ENCODE results near the gene LTBP1.
"Not testable (repeated sequence)": the region's sequence is repeated elsewhere in the genome, so short reads cannot be mapped to it uniquely, and the experiment has no call there.

Gene LTBP1

DNA sequence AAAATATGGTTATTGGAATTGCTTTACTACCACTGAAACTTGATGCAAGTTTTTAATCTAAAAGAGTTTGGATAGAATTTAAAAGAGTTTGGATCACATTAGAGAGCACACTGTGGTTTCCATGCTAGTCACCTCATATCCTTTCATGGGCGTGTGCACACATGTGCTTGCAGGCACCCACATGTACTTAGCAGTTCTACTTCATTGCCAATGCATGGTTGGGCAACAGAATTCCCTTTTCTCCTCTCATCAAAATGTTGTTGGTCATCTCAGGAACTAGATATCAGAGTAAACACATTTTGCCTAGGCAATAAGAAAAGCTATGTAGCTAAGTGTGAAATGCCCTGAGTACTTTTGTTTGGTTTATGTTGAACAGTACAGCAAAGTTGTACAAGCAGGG lies 275.6 kb downstream of the LTBP1 start:
- DNase-seq (ENCODE audit: low read depth), result no peak

DNA sequence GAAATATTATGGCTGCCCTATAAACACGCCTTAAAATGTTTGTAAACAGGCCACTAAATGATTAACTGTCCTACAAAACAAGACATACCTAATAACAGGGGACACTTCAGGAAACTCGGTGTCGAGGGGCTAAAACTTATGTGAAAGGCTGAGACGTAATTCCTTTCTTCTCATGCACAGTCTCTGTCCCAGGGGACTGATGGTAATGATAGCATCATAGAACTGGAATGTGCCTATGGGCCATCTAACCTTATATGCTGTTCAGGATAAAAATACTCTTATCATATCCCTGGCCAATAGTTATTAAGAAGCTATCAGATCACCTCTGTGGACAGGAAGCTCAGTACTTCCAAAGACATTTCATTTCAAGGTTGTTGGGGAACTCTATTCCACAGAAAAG lies 277.1 kb downstream of the LTBP1 start:
- no peak for DNase-seq (ENCODE audit: low read depth)

DNA sequence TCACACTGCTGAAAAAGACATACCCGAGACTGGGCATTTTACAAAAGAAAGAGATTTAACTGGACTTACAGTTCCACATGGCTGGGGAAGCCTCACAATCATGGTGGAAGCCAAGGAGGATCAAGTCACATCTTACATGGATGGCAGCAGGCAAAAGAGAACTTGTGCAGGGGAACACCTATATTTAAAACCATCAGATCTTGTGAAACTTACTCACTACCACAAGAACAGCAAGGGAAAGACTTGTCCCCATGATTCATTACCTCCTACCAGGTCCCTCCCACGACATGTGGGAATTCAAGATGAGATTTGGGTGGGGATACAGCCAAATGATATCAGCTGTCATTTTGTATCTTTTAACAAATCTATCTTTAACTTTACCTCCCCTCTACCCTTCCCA lies 278.6 kb downstream of the LTBP1 start:
- no peak for DNase-seq (ENCODE audit: low read depth)

DNA sequence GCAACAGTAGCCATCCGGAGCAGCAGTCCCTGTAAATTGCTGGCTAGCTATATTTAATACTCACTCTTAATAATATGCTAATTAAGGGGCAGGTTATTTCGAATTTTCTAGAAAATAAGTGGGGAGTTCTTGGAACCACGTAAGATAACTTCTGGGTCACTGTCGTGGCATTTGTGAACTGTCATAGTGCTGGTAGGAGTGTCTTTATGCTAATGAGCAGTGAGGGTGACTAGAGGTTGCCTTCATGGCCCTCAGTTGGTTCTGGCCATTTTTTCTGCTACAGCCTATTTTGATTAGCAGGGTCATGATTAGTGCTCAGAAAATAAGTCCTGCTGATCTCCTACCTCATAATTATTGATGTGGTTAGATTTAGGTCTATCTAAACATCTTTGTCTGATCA lies 279.8 kb downstream of the LTBP1 start:
- DNase-seq (ENCODE audit: low read depth), result no peak

DNA sequence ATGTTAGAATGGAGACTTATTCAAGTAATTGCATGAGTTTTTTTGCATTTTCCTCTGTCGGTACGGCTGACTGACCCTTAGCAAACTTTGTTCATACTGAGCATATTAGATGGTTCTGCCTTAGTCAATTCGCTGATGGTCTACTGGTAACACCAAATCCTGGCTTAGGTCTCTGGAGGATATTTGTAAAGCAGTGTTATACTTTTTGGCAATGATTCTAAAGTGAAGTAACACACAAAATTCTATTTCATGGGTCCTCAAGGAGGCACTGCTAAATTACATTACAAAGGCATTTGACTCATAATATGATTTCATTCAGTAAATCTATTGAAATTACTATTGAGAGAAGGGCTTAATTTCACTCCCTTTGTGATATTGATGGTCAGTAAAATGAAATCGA lies 282.9 kb downstream of the LTBP1 start:
- DNase-seq (ENCODE audit: low read depth), result no peak

DNA sequence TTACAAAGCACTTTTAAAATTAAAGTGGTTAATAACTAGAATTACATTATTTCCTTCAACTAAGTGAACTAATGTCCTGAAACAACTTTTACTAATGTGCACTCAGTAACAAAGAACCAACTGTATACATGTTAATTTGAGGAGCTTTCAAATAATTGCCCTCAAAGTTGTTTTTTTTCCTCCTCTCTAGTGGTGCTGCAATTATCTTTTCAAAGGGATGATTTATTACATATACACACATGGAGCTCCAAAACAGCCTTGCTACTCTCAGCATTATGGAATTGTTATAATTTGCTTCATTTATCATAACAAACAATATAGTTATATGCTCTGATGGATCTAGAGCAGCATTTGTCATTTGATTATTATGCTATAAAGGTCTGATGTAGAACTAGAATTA lies 283.4 kb downstream of the LTBP1 start:
- no peak for DNase-seq (ENCODE audit: low read depth)

DNA sequence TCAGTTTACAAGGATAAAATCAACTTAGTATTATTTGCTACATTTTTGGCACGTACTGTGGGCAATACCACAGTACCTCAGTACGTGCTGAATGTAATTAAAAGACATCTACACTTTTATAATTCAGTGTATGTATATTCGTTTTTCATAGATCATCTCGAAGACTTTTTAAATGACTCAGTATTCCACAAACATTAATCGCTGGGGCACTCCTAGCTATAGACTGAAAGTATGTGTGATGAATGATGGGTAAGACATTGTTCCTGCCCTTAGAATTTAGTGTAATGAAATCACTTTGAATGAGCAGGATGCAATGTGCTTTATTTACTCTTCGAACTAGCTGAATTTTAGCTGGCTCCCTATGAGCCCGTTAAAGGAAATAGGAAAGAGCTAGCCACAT lies 284.1 kb downstream of the LTBP1 start:
- no peak for DNase-seq (ENCODE audit: low read depth)

DNA sequence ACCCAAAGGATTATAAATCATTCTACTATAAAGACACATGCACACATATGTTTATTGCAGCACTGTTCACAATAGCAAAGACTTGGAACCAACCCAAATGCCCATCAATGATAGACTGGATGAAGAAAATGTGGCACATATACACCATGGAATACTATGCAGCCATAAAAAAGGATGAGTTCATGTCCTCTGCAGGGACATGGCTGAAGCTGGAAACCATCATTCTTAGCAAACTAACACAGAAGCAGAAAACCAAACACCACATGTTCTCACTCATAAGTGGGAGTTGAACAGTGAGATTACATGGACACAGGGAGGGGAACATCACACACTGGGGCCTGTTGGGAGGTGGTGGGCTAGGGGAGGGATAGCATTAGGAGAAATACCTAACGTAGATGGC lies 288.8 kb downstream of the LTBP1 start:
- not testable (repeated sequence) for DNase-seq (ENCODE audit: low read depth)

DNA sequence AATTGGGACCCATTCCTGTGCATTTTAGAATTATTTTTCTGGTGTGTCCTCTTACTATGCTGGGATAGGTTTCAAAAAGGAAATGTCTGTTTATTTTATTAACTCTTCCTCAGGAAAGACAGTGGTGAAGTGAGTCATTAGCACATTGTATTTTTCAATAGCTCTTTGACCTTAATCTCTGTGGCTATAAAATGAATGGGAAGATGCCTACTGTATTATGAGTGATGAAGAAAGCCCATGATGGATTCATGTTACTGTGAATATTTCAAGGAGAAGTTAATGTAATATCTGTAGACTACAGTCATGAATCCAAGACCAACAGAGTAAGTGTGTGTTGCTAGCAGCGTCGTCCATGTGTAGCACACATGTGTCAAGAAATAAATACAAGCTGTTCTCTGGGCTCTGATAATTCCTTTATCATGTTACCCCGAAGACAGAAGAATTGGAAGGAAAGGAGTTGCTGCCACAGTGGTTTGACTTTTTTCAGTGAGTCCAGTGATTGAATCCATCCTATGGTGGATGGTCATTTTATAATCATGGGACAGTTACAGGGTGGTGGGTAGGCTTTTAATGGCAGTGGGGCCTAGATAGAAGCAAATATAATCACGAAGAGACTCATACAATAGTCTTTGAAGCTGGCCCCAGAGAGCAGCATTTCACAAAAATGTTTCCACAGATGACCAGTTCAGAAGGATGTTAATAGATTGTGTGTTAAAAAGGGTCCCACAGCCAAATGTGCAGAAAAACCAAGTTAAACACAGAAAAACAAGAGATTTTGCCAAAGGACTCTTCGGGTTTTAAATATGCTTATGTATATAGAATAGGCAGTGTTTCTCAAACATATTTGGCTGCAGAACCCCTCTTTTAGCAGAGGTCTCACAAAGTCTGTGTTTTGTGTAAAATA lies 290.0 kb downstream of the LTBP1 start:
- no peak for DNase-seq (ENCODE audit: low read depth)

DNA sequence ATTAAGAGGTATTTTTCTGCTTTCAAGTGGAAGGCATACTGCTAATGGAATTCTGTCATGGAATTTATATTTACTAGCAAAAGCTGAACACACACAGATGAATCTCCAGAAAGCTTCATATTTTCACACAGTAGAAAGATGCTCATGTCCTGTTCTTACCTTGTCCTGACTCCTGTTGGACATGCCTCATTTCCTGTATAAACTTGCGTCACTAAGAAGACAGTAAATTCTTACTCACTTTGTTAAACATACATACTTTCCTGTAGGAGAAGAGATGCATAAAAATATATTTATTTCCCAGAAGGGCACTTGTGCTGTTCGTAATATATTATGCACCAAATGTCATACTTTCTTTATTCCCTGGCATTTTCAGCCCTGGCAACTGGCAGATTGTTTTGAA lies 291.4 kb downstream of the LTBP1 start:
- no peak for DNase-seq (ENCODE audit: low read depth)

DNA sequence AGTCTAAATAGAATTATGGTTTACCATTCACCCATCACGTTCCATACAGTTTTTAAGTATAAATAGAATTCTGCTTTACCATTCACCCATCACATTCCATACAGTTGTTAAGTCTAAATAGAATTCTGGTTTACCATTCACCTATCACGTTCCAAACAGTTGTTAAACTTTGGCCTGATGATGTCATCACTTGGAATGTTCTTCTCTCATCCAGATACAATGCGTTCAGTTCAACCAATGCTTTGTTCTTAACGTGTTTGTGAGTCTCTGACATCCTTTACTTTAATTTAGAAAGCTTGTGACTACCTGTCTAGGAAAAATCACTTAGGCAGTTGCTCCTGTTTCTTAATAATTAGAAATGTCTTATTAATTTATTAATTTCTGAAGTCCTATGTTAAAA lies 293.4 kb downstream of the LTBP1 start:
- no peak for DNase-seq (ENCODE audit: low read depth)

DNA sequence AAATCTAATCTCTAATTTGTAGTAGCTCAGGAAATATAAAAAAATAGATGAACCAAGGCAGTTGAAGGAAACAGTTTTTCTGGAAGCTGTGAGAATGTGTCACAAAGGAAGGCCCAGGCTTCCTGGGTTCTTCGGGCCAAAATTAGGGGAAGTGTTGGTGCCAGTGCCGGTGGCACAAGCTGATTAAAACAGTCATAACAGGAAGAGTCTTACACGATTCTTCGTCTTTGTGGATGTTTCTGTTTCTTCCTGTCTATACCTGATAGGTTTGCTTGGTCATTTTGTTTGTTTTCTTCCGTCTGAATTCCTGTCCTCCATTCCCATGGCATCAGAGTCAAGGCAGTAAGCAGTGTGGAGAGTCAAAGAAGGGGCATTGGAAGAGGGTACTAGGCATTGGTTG lies 294.3 kb downstream of the LTBP1 start:
- DNase-seq (ENCODE audit: low read depth), result no peak

DNA sequence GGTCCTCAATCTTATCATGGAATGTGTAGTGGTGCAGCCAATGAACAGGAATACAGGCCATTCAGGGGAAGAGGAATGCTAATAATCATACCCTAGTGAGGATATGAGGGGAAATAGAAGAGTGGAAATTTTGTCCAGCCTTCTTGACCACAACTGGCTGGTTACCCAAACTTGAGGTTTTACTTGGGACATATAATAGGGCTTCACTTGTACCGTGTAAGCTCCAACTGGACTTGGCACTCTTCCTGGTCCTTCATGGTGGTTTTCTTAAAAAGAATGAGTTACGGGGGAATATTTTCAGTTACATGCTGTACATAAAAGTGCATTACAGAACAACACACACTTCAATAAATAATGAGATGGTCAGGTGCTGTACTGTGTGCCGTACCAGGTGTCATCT lies 294.8 kb downstream of the LTBP1 start:
- no peak for DNase-seq (ENCODE audit: low read depth)

DNA sequence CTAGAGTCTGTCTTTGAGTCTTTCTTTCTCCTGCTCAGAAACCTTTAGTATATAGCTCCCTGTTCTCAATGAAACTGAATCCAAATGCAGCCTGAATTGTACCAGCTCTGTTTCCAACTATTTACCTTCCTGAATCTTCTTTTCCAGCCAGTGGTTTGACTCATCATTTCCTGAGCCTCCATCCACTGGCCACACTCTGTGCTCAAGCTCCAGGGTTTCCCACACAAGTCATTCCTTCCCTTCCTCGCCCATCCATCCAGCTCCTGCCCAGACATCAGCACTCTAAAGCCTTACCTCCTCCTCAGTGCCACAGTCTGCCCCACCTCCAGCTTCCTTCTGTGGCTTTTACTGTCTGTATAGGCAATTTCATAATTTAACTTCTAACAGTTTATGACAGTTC lies 296.1 kb downstream of the LTBP1 start:
- DNase-seq (ENCODE audit: low read depth), result no peak

DNA sequence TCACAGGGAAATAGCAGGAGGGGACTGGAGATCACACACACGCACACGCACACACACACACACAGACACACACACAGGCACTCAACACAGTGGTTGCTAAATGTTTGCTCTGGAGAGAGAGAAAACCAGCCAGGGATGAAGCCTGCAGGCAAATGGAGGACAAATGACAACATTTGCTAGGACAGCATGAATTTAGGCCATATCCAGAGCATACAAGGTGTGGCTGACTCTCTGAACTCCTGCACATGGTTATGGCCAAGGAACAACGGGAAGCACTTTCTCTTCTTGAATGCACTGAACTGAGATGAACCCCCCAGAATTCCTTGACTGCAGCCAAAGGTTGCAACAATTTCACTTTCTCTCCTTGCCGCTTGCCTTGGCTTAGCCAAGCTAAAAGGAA lies 299.7 kb downstream of the LTBP1 start:
- no peak for DNase-seq (ENCODE audit: low read depth)

DNA sequence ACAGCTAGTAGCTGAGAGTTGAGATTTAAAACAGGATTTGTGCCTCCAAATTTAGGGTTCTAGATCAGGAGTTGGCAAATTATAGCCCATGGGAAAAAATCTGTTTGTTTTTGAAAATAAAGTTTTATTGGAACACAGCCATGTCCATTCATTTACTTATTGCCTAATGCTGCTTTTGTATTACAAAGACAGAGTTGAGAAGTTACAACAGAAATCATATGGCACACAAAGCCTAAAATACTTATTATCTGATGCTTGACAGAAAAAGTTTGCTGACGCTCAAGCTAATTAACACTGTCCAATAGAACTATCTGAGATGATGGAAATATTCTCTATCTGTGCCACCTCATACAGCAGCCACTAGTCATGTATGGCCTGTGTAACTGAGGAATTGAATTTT lies 300.6 kb downstream of the LTBP1 start:
- DNase-seq (ENCODE audit: low read depth), result no peak

DNA sequence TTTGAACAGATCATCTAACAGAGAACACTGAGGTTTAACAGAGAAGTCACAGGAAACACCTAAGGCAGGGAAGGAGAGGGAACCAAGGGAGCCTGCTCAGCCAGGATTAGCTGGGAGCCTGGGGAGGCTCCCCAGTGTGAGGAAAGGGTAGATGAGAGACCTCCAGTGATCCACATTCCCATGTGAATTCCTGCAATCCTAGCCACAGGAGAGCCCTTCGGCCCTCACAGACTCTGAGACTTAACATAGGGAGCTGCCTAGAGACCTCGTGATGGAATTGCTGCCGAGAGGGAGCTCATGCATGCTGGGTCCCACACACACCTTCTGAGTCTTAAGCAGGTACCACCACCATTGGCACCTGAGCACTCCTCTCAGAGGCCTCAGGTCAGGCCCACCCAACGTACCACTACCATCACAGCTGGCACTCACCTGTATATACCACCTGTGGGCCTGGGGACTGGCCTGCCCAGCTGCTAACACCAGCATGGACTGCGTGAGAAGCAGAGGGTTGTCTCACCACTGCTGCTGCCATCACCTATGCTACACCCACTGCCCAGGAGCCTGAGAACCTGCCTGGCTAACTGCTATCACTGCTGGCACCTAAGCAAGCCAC lies 303.8 kb downstream of the LTBP1 start:
- no peak for DNase-seq (ENCODE audit: low read depth)

DNA sequence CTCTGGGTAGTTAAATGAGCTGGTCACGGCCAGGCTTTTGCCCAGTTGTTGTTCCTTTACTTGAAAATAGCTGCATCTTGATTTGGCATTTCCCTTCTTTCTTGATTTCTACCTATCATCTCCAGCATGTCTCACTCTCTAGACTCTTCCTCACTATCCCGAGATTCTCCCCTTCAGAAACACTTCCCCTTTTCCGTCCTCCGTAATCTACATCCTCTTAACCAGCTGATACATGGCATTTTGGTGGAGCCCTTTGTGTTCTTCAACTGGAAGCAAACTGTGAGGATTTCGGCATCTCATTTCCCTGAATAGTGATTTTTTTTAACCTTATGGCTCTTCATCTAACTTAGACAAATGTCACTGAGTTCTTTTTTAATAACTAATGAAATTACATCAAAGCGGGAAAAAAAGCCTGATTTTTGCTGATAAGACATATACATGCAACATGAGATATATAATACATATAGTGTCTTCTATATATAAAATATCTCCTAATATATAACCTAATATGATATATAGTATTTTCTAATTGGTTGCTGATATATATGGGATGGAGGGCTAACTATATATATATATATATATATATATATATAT lies 309.5 kb downstream of the LTBP1 start:
- no peak for DNase-seq (ENCODE audit: low read depth)

DNA sequence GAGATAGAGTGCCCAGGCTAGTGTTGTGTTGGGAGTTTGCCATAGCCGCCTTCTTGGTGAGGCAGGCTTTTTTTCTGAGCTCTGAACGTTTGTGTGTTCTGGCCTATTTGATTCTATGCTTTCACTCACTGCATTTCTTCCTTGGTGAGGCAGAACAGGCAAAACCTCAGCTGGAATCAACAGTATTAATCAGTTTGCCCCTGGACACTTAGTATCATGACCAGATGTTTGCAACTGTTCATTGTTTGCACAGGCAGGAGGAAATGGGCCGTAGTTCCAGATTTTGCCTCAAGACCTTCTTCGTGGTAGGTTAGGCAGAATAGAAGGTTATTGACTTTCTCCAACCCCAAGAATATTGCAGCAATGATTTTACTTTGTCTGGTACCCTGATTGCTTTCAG lies 311.6 kb downstream of the LTBP1 start:
- DNase-seq (ENCODE audit: low read depth), result no peak

DNA sequence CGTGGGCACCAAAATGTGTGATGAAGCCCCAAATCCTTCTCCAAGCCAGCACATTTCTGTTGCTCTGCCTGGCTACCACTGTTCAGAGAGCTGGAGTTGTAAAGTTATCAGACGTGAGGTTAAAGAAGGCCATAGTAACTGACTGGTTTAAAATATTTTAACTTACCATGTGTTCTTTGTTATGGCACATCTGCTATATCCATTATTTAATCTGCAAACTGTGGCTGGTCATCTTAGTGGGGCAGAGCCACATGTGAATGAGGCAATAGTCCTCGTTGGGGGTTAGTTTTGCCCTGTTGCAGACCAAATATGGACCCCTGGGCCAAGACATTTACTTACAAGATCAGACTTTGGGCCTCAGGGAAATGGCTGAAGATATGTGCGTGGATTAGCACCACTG lies 315.3 kb downstream of the LTBP1 start:
- no peak for DNase-seq (ENCODE audit: low read depth)

DNA sequence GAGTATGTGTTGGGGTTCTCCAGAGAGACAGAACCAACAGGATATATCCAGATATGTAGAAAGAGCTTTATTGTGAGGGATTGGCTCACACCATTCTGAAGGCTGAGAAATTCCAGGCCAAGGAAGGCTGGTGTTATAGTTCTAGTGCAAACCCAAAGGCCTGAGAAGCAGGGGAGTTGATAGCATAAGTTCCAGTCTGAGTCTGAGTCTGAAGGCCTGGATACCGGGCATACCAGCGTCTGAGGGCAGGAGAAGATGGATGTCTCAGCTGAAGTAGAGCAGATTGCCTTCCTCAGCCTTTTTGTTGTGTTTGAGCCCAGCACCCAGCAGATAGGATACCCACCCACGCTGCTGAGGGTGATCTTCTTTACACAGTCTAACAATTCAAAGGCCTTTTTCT lies 318.0 kb downstream of the LTBP1 start:
- DNase-seq (ENCODE audit: low read depth), result no peak

DNA sequence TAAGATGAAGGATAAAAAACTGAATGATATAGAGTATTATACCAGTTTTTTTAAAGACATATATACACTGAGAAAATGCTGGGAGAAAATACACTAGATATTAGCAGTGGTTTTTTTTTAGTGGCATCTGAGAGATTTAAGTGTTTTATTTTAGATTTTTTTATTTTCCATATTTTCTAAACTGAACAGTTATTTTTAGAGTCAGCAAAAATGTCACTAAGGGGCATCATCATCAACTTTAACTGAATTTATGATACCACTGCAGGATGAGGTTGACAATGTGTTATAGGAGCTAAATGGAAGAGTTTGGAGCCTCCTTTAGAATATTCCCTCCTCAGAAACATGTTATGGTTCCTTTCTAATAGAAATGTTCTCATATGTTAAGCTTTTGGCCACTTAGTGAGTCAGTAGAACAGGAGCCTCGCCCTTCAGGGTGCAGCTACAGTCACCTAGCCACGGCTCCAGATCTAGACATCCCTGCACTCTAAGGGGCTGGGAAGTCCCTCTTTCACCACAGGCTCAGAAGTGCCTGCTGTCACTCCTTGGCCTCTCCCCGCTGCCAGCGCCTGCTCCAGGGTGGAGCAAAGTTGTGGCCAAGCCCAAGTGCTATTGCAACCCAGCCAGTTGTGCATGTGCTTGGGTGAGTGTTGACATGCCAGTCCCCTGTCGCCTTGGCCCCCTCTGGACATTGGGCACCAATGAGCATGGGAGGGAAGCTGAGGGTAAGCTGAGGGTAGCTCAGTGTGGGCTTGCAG lies 319.0 kb downstream of the LTBP1 start:
- no peak for DNase-seq (ENCODE audit: low read depth)

DNA sequence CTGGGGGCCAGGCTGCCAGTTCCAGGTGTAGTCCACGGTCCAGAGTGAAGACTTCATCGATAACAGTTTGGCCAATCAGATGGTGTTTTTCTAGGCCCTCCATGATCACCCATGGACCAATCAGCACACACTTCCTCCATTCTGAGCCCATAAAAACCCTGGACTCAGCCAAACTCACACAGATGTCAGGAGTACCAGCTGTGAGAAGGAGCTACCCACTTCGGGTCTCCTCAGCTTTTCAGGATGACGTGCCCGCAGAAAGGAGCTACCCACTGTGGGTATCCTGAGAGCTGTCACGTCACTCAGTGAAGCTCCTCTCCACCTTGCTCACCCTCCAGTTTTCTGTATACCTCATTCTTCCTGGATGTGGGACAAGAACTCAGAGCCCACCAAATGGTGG lies 319.7 kb downstream of the LTBP1 start:
- DNase-seq (ENCODE audit: low read depth), result no peak

Data from T follicular helper cell (primary cell).